ENCODE results near the gene SUGCT. TPM values are rescaled to one million over a fixed set of nuclear protein-coding genes. Genes with fewer than 3 reads are reported as not detected.

Gene SUGCT
- total RNA-seq, 1 experiment from 2014 or later = 1.6 TPM

DNA sequence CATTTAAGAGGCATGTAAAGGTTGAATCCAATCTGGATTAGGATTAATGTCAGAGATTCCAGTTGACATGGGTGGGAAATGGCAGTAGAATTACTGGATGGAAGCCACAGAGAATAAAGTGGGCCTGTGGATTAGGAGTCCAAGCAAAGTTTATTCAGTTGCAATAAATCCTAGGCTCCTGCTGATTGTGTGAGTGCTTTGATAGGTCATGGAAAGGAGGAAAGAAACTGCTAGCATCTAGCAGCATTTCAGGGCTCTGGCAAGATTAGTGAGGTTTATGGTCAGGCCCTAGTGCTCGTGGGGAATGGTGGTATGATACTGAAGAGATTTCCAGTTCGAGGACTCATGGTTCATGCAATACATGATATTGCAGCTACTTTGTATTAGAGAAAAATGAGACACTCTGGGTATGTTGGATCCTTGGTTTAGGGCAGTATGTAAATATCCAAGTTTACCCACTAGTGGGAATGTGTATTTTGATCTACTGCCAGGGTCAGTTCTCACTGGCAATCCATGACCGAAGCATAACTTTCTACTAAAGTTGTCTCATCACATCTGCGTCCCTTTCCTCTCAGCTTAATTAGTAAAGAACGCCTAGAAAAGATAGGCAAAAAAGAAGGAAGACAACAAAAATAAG lies 235.0 kb downstream of the SUGCT start:
- TF ChIP-seq, protein P1, sequence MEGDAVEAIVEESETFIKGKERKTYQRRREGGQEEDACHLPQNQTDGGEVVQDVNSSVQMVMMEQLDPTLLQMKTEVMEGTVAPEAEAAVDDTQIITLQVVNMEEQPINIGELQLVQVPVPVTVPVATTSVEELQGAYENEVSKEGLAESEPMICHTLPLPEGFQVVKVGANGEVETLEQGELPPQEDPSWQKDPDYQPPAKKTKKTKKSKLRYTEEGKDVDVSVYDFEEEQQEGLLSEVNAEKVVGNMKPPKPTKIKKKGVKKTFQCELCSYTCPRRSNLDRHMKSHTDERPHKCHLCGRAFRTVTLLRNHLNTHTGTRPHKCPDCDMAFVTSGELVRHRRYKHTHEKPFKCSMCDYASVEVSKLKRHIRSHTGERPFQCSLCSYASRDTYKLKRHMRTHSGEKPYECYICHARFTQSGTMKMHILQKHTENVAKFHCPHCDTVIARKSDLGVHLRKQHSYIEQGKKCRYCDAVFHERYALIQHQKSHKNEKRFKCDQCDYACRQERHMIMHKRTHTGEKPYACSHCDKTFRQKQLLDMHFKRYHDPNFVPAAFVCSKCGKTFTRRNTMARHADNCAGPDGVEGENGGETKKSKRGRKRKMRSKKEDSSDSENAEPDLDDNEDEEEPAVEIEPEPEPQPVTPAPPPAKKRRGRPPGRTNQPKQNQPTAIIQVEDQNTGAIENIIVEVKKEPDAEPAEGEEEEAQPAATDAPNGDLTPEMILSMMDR (IDR thresholded peaks at IDR 0.05; ENCODE audit: unreplicated experiment) = no peak
- intact Hi-C loops (cut with micrococcal nuclease; ENCODE audit: unreplicated experiment) = no loop called here
- H3K4me1 Mint-ChIP-seq (ENCODE audit: low read depth, unreplicated experiment) = no peaks in the 10 kb centered on the region
- no peak overlapping the region for H3K4me3 Mint-ChIP-seq (ENCODE audit: low read depth, unreplicated experiment)
- DNase-seq = no peak
- no peaks in the 10 kb centered on the region for H3K27me3 Mint-ChIP-seq (ENCODE audit: unreplicated experiment)
- H3K9me3 Mint-ChIP-seq (ENCODE audit: low read depth, unreplicated experiment) = peaks cover 4% of the 10 kb centered on the region
- no TSS peak for BruUV-seq (replicated peaks)
- H3K27ac Mint-ChIP-seq (ENCODE audit: unreplicated experiment) = no peak overlapping the region
- CTCF ChIA-PET = no interaction called here
- no peaks in the 10 kb centered on the region for H3K36me3 Mint-ChIP-seq (ENCODE audit: insufficient read depth, unreplicated experiment)

DNA sequence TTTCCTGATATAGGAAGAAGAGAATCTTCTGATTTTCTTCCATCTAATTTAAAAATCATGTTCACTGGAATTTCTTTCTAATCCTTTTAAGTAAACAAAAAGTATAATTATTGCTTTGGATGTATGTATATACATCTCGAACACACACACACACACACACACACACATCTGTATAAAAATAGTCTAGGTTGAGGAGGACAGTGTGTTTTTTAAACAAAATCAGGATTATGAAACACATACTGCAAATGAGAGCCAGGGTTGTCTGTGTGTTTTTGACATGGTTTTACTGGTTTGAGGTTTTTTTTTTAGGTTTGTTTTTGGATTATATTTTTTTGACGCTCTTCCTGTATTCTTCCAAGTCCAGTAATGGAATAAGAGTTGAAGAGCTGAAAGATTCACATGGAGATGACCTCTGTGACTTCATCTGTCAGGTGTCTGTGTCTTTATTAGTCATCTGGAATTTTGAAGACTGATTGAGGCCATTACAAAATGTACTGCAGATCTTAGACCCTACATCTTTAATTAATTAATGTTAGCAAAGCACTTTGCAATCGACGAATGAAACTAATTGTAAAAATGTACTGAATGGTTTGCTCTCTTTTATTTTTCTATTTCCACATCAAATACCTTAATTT lies 237.1 kb downstream of the SUGCT start:
- TF ChIP-seq, protein P1 (IDR thresholded peaks at IDR 0.05; ENCODE audit: unreplicated experiment) = no peak
- no TSS peak for BruUV-seq (replicated peaks)
- Mint-ChIP-seq H3K27ac (ENCODE audit: unreplicated experiment) (no peak overlapping the region), H3K36me3 (ENCODE audit: insufficient read depth, unreplicated experiment) (no peaks in the 10 kb centered on the region), H3K4me3 (ENCODE audit: low read depth, unreplicated experiment) (no peak overlapping the region), H3K9me3 (ENCODE audit: low read depth, unreplicated experiment) (peaks cover 4% of the 10 kb centered on the region), H3K27me3 (ENCODE audit: unreplicated experiment) (no peaks in the 10 kb centered on the region), H3K4me1 (ENCODE audit: low read depth, unreplicated experiment) (no peaks in the 10 kb centered on the region)
- CTCF ChIA-PET = interaction anchor here (0.6 kb wide), 1 partner anchor 852 kb away, joined by 4 read pairs; no protein-coding TSS in a partner anchor
- no peak for DNase-seq
- intact Hi-C loops (cut with micrococcal nuclease; ENCODE audit: unreplicated experiment) = no loop called here

DNA sequence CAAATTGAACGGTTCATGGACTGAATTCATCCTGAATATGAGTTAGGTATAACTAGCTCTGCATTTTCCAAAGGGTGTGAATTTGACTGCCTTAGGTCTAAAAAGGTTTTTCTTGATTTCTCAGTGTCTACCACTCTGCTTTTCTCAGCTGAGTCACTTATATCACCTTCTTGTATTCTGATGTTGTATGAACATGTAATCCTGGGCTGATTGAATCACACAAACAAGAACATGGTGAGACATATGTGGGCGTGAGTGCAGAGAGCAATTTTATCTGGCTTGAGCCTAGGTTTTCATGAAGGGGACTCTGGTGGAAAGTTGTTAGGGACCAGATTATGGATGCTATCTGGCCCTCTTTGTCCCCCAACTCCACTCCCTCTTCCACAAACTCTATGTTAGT lies 239.8 kb downstream of the SUGCT start:
- Mint-ChIP-seq H3K27me3 (ENCODE audit: unreplicated experiment) (no peaks in the 10 kb centered on the region), H3K4me1 (ENCODE audit: low read depth, unreplicated experiment) (no peaks in the 10 kb centered on the region), H3K27ac (ENCODE audit: unreplicated experiment) (no peak overlapping the region), H3K36me3 (ENCODE audit: insufficient read depth, unreplicated experiment) (no peaks in the 10 kb centered on the region), H3K4me3 (ENCODE audit: low read depth, unreplicated experiment) (no peak overlapping the region), H3K9me3 (ENCODE audit: low read depth, unreplicated experiment) (peaks cover 5% of the 10 kb centered on the region)
- DNase-seq = no peak
- BruUV-seq (replicated peaks) = no TSS peak
- TF ChIP-seq, protein P1 (IDR thresholded peaks at IDR 0.05; ENCODE audit: unreplicated experiment) = no peak
- intact Hi-C loops (cut with micrococcal nuclease; ENCODE audit: unreplicated experiment) = no loop called here
- CTCF ChIA-PET = no interaction called here

DNA sequence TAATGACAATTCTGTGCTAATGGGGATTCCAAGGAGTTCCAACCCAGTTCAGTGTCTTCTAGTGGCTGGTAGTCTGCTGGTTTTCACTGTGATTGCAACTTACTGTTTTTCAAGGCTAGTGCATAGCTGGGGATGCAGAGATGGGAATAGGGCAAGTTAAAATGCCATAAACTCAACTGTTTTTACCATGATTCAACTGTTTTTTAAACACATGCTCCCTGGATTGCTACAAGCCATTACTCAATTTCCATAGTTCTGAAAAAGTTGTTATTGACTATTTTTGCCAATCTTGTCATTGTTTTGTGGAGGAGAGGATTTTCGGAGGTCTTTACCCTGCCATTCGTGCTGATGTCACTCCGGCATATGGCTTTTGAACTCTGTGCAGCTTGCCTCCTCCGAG lies 245.3 kb downstream of the SUGCT start:
- CTCF ChIA-PET = no interaction called here
- no peak for DNase-seq
- H3K27me3 Mint-ChIP-seq (ENCODE audit: unreplicated experiment) = no peaks in the 10 kb centered on the region
- TF ChIP-seq, protein P1 (IDR thresholded peaks at IDR 0.05; ENCODE audit: unreplicated experiment) = no peak
- no TSS peak for BruUV-seq (replicated peaks)
- no peak overlapping the region for H3K27ac Mint-ChIP-seq (ENCODE audit: unreplicated experiment)
- no peak overlapping the region for H3K4me3 Mint-ChIP-seq (ENCODE audit: low read depth, unreplicated experiment)
- H3K4me1 Mint-ChIP-seq (ENCODE audit: low read depth, unreplicated experiment) = no peaks in the 10 kb centered on the region
- intact Hi-C loops (cut with micrococcal nuclease; ENCODE audit: unreplicated experiment) = no loop called here
- H3K36me3 Mint-ChIP-seq (ENCODE audit: insufficient read depth, unreplicated experiment) = no peaks in the 10 kb centered on the region
- peaks cover 5% of the 10 kb centered on the region for H3K9me3 Mint-ChIP-seq (ENCODE audit: low read depth, unreplicated experiment)

Measured in Calu3 (cell line).